H1 (cell line): Measurements from ENCODE around the gene IL1R1. TPM values are rescaled to one million over a fixed set of nuclear protein-coding genes. Genes with fewer than 3 reads are reported as not detected.

Experiments used
- CTCF ChIA-PET: fragments of 300-600 bp; sonication (Branson Sonifier 250); formaldehyde crosslinking; loops from one replicate; lab custom pipeline; 2021; ENCODE audit not compliant: partially characterized antibody; lab: Charles Lee
- POLR2A ChIA-PET: fragments of 300-600 bp; sonication (Branson Sonifier 250); formaldehyde crosslinking; loops from one replicate; lab custom pipeline; 2021; ENCODE audit warnings: inconsistent platforms; ENCODE audit not compliant: partially characterized antibody; lab: Charles Lee
- DNase-seq, 2 experiments: peaks; one replicate each; pipeline versions ENCODE4 v3.0.0 to v3.0.0-alpha.2; 2010 to 2022; ENCODE audit warnings: low spot score in 2 of 2, low read depth in 1 of 2, mixed read lengths in 1 of 2
- FAIRE-seq: peaks from 2 replicates; lab custom pipeline; 2011; peaks lifted over from hg19 to GRCh38; lab: Jason Lieb, UNC
- H2AFZ ChIP-seq: 2 replicates; pipeline ENCODE4 v1.8.1; 2012; ENCODE audit warnings: low read length, inconsistent platforms
- H2AK5ac ChIP-seq: 2 replicates; pipeline ENCODE4 v1.6.1; 2013; ENCODE audit warnings: low read depth, low read length
- H2BK120ac ChIP-seq: replicated peaks from 2 replicates; pipeline ENCODE3; 2013; ENCODE audit warnings: low read depth, low read length, inconsistent platforms
- H2BK12ac ChIP-seq: 2 replicates; pipeline ENCODE4 v1.6.1; 2013; ENCODE audit warnings: low read depth, low read length
- H2BK15ac ChIP-seq: 2 replicates; pipeline ENCODE4 v1.6.1; 2013; ENCODE audit warnings: low read length
- H2BK20ac ChIP-seq: 2 replicates; pipeline ENCODE4 v1.6.1; 2013; ENCODE audit warnings: low read length
- H2BK5ac ChIP-seq: 2 replicates; pipeline ENCODE4 v1.6.1; 2013; ENCODE audit warnings: low read depth, low read length
- H3K14ac ChIP-seq: 2 replicates; pipeline ENCODE4 v1.6.1; 2013; ENCODE audit warnings: inconsistent platforms; ENCODE audit not compliant: insufficient read length
- H3K18ac ChIP-seq: 2 replicates; pipeline ENCODE4 v1.6.1; 2013; ENCODE audit warnings: low read length; ENCODE audit errors: extremely low read depth
- H3K23ac ChIP-seq: 2 replicates; pipeline ENCODE4 v1.6.1; 2013; ENCODE audit warnings: inconsistent platforms; ENCODE audit not compliant: insufficient read length
- H3K23me2 ChIP-seq: 2 replicates; pipeline ENCODE4 v1.6.1; 2013; ENCODE audit warnings: low read depth, low read length
- H3K27ac ChIP-seq: 2 replicates; pipeline ENCODE4 v1.6.1; 2011; ENCODE audit warnings: low read depth, low read length, inconsistent platforms
- H3K27me3 ChIP-seq, 4 experiments: replicated peaks in 1 of 4; 1 replicate in 1 of 4; 2 replicates in 3 of 4; pipeline versions ENCODE4 v1.6.1 to v1.8.1; 2011 to 2013; ENCODE audit warnings: low read length in 3 of 4, mild to moderate bottlenecking in 3 of 4, inconsistent platforms in 2 of 4, mixed read lengths in 2 of 4, moderate library complexity in 1 of 4; ENCODE audit not compliant: control insufficient read depth in 3 of 4, insufficient read depth in 3 of 4; ENCODE audit errors: extremely low read depth in 1 of 4
- H3K36me3 ChIP-seq, 4 experiments: 2 replicates each; pipeline versions ENCODE4 v1.6.1 to v1.8.1; 2011 to 2013; ENCODE audit warnings: mild to moderate bottlenecking in 4 of 4, low read length in 3 of 4, moderate library complexity in 2 of 4, control low read depth in 1 of 4, inconsistent platforms in 1 of 4; ENCODE audit not compliant: insufficient read depth in 4 of 4, control insufficient read depth in 2 of 4
- H3K4ac ChIP-seq: replicated peaks from 2 replicates; pipeline ENCODE3; 2013; ENCODE audit warnings: low read length, low read depth, mixed read lengths, inconsistent platforms; ENCODE audit not compliant: insufficient read length
- H3K4me1 ChIP-seq, 4 experiments: replicated peaks in 1 of 4; 1 replicate in 1 of 4; 2 replicates in 3 of 4; pipeline versions ENCODE4 v1.6.1 to v1.8.1; 2011 to 2013; ENCODE audit warnings: low read length in 3 of 4, inconsistent platforms in 2 of 4, mixed read lengths in 1 of 4; ENCODE audit not compliant: insufficient read depth in 4 of 4, control insufficient read depth in 3 of 4
- H3K4me2 ChIP-seq, 2 experiments: 2 replicates each; pipeline versions ENCODE4 v1.6.1 to v1.8.1; 2011 to 2013; ENCODE audit warnings: low read depth in 2 of 2, low read length in 2 of 2, control low read depth in 1 of 2, inconsistent platforms in 1 of 2, mild to moderate bottlenecking in 1 of 2; ENCODE audit not compliant: insufficient read depth in 1 of 2
- H3K4me3 ChIP-seq, 4 experiments: fragments of 200-600, 300-600 bp in 1 of 4; sonication (generic), shearing (Covaris generic), sonication (Bioruptor Twin) in 1 of 4; 2 replicates each; pipeline versions ENCODE4 v1.5.1 to v1.8.1; 2011 to 2016; ENCODE audit warnings: low read length in 4 of 4, low read depth in 3 of 4, control low read depth in 2 of 4, inconsistent platforms in 2 of 4, mild to moderate bottlenecking in 2 of 4, mixed read lengths in 1 of 4, moderate library complexity in 1 of 4; ENCODE audit not compliant: insufficient read depth in 2 of 4; ENCODE audit errors: extremely low read depth in 1 of 4
- H3K56ac ChIP-seq: replicated peaks from 2 replicates; pipeline ENCODE3; 2013; ENCODE audit warnings: low read depth, mild to moderate bottlenecking, mixed read lengths, low read length, inconsistent platforms; ENCODE audit not compliant: insufficient read length
- H3K79me1 ChIP-seq: 2 replicates; pipeline ENCODE4 v1.6.1; 2013; ENCODE audit warnings: low read depth, low read length, control low read depth
- H3K79me2 ChIP-seq, 2 experiments: 2 replicates each; pipeline versions ENCODE4 v1.6.1 to v1.8.1; 2012 to 2013; ENCODE audit warnings: low read length in 2 of 2, mild to moderate bottlenecking in 2 of 2, inconsistent platforms in 1 of 2; ENCODE audit not compliant: insufficient read depth in 2 of 2, control insufficient read depth in 1 of 2
- H3K9ac ChIP-seq, 4 experiments: replicated peaks in 1 of 4; 1 replicate in 1 of 4; 2 replicates in 3 of 4; pipeline versions ENCODE4 v1.6.1 to v1.8.1; 2011 to 2013; ENCODE audit warnings: low read depth in 3 of 4, low read length in 3 of 4, control low read depth in 2 of 4, mild to moderate bottlenecking in 2 of 4, moderate library complexity in 2 of 4, inconsistent platforms in 1 of 4; ENCODE audit errors: extremely low read depth in 1 of 4
- H3K9me3 ChIP-seq, 2 experiments: 2 replicates each; pipeline versions ENCODE4 v1.6.1 to v1.8.1; 2012 to 2013; ENCODE audit warnings: mild to moderate bottlenecking in 2 of 2, moderate library complexity in 2 of 2, control low read depth in 1 of 2, inconsistent platforms in 1 of 2, low read depth in 1 of 2, low read length in 1 of 2, mixed read lengths in 1 of 2; ENCODE audit not compliant: insufficient read depth in 2 of 2
- H4K20me1 ChIP-seq, 2 experiments: replicated peaks in 1 of 2; 2 replicates each; pipeline versions ENCODE3 to v1.8.1; 2011 to 2013; ENCODE audit warnings: inconsistent platforms in 2 of 2, low read length in 2 of 2, mild to moderate bottlenecking in 1 of 2; ENCODE audit not compliant: insufficient read depth in 2 of 2, control insufficient read depth in 1 of 2
- H4K5ac ChIP-seq: 2 replicates; pipeline ENCODE4 v1.6.1; 2013; ENCODE audit warnings: low read length, low read depth, mixed read lengths, inconsistent platforms; ENCODE audit not compliant: insufficient read length
- H4K8ac ChIP-seq: 2 replicates; pipeline ENCODE4 v1.8.0; 2013; ENCODE audit warnings: mild to moderate bottlenecking, moderate library complexity, low read length, inconsistent platforms; ENCODE audit not compliant: insufficient read depth; ENCODE audit errors: extremely low read depth
- H4K91ac ChIP-seq: replicated peaks from 2 replicates; pipeline ENCODE3; 2013; ENCODE audit warnings: low read length, mixed read lengths, inconsistent platforms; ENCODE audit not compliant: insufficient read length
- KDM1A ChIP-seq: fragments of 200-600, 300-600 bp; sonication (generic); IDR thresholded peaks from 2 replicates; pipeline ENCODE4 v1.7.1; 2016; ENCODE audit warnings: mild to moderate bottlenecking, low read length, borderline replicate concordance
- WGBS, 2 experiments: shearing (Covaris generic) in 1 of 2; methylation state at CpG; one replicate each; pipeline versions ENCODE4 v1.1.6 to v1.1.7; 2013 to 2015; ENCODE audit warnings: low lambda C conversion rate in 2 of 2, mixed read lengths in 2 of 2, inconsistent platforms in 1 of 2, low coverage in 1 of 2, missing lambda C conversion rate in 1 of 2; ENCODE audit not compliant: insufficient replicate concordance in 2 of 2, insufficient coverage in 1 of 2, insufficient read length in 1 of 2; ENCODE audit errors: extremely low coverage in 1 of 2, missing lambda C conversion rate in 1 of 2; 5-methylcytosine and 5-hydroxymethylcytosine counted together
- polyA plus RNA-seq, 7 experiments: library from polyadenylated mRNA; depleted of rRNA in 3 of 7; stranded (reverse) in 5 of 7; unstranded in 2 of 7; fragments of >200 nt in 5 of 7; fragments of 200-250 nt in 2 of 7; gene quantifications; 1 replicate in 5 of 7; 2 replicates in 1 of 7; 4 replicates in 1 of 7; pipeline versions ENCODE4 v1.2.1 to v1.2.3, GENCODE V29; 2011 to 2013; ENCODE audit warnings: missing spikeins in 2 of 7, mixed read lengths in 2 of 7
- total RNA-seq: library from RNA; stranded (reverse); fragmentation: NEBNext Ultra II Directional; extraction: Animal tissue kit (Norgen Biotek cat#: 25700); gene quantifications from 2 replicates; pipeline ENCODE4 v1.2.1, GENCODE V29; 2021

IL1R1 gene
- total and polyA plus RNA-seq, 2 of the 8 experiments (the other 6 are each of a cell fraction or from before 2014, with no cell fraction given), result 0.34 to 0.47 TPM

DNA sequence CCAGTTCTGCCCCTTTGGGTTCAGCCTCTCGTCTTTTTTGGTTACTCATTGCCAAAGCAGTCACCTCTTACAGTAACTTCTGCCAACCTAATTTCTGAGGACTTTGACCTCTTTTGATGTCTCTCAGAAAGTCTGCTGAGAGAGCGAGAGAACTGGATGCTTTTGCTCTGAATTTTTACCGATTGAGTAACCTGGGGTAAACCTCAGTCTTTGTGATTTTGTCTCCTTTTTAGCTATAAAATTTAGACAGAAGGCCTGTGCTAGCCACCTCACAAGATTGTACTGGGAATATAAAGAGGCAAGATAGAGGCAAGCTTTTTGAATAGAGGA, 34.8 kb upstream of the IL1R1 start:
- Histone ChIP-seq H3K27me3 (no peaks in the 10 kb centered on the region), H3K9me3 (peaks cover 0 to under 1% of the 10 kb centered on the region in 2 experiments; a peak in 1 of 4 replicates), H3K4me1 (peaks cover 0 to 4% (median under 1%) of the 10 kb centered on the region in 4 experiments; a peak in 2 of 7 replicates), H3K4ac (no peak overlapping the region), H2BK12ac (no peak overlapping the region), H2BK20ac (no peak overlapping the region), H2BK5ac (no peak overlapping the region), H3K27ac (no peak overlapping the region), H3K79me2 (no peaks in the 10 kb centered on the region), H3K14ac (no peak overlapping the region), H2AFZ (no peak overlapping the region), H4K20me1 (no peaks in the 10 kb centered on the region), H2BK120ac (no peak overlapping the region), H3K23ac (no peak overlapping the region), H2AK5ac (no peak overlapping the region), H3K36me3 (no peaks in the 10 kb centered on the region), H3K23me2 (peaks cover 2% of the 10 kb centered on the region; the same call in 1 of the 2 replicates), H3K56ac (no peak overlapping the region), H3K4me2 (no peak overlapping the region), H3K4me3 (no peak overlapping the region), H3K79me1 (no peaks in the 10 kb centered on the region), H4K8ac (no peak overlapping the region), H4K5ac (no peak overlapping the region), H2BK15ac (no peak overlapping the region), H4K91ac (no peak overlapping the region), H3K18ac (no peak overlapping the region), H3K9ac (no peak overlapping the region)
- TF ChIP-seq KDM1A, result no peak
- WGBS, 2 experiments, result 92% methylated on average over 3 of the region's 3 CpGs; no CpG with 5 or more reads in 1 of the 2 experiments
- POLR2A ChIA-PET, result no interaction called here
- CTCF ChIA-PET, result interaction anchor here (1.3 to 1.9 kb wide), 3 partner anchors 18 to 99 kb away, joined by 5 to 6 read pairs (median 6); no protein-coding TSS in a partner anchor
- no peak for DNase-seq
- FAIRE-seq, result no peak
